Transverse colon (tissue), 4 donors: ENCODE results near the gene CKM. TPM values are rescaled to one million over a fixed set of nuclear protein-coding genes. Genes with fewer than 3 reads are reported as not detected.

Experiments used
- DNase-seq: peaks from one replicate; pipeline ENCODE4 v3.0.0-alpha.2; 2019
- H3K27ac ChIP-seq, 4 donors: fragments of 200-600 bp; sonication (generic); 2 replicates each; pipeline ENCODE4 v1.5.1; 2016 to 2018; ENCODE audit warnings: inconsistent platforms in 4 of 4
- H3K27me3 ChIP-seq: fragments of 200-600 bp; sonication (generic); 2 replicates; pipeline ENCODE4 v1.5.1; 2017; ENCODE audit warnings: inconsistent platforms
- H3K36me3 ChIP-seq, 4 donors: fragments of 200-600 bp; sonication (generic); 2 replicates each; pipeline ENCODE4 v1.5.1; 2017 to 2019; ENCODE audit warnings: inconsistent platforms in 4 of 4
- H3K4me1 ChIP-seq, 4 donors: fragments of 200-600 bp; sonication (generic); 2 replicates each; pipeline ENCODE4 v1.5.1; 2017 to 2020; ENCODE audit warnings: inconsistent platforms in 4 of 4
- H3K4me3 ChIP-seq, 4 donors: fragments of 200-600 bp; sonication (generic); 1 replicate in 1 of 4; 2 replicates in 3 of 4; pipeline versions ENCODE4 v1.5.1 to v1.6.1; 2017 to 2019; ENCODE audit warnings: inconsistent platforms in 4 of 4
- H3K9me3 ChIP-seq, 2 donors: fragments of 200-600 bp; sonication (generic); 2 replicates each; pipeline ENCODE4 v1.5.1; 2017 to 2019; ENCODE audit warnings: inconsistent platforms in 2 of 2
- EP300 ChIP-seq: sonication (generic); formaldehyde crosslinking; IDR thresholded peaks from one replicate; pipeline ENCODE4 v1.6.1; 2017; ENCODE audit warnings: antibody characterized with exemption, low read depth
- POLR2A ChIP-seq: fragments of 450-650 bp; IDR thresholded peaks from one replicate; pipeline ENCODE4 v1.6.1; 2016; ENCODE audit warnings: antibody characterized with exemption, mild to moderate bottlenecking, moderate library complexity
- POLR2AphosphoS5 ChIP-seq, 3 donors: sonication (generic); formaldehyde crosslinking; IDR thresholded peaks; one replicate each; pipeline ENCODE4 v1.6.1; 2016; ENCODE audit warnings: antibody characterized with exemption in 3 of 3
- WGBS, 2 donors: methylation state at CpG; one replicate each; pipeline ENCODE4 v1.1.5; 2018; ENCODE audit warnings: low coverage in 1 of 2; 5-methylcytosine and 5-hydroxymethylcytosine counted together
- in situ Hi-C, 4 donors: fragments of 200-750 bp; cut with MboI; loops; one replicate each; pipeline versions ENCODE4 v1.15.0 to v1.15.1; 2017; ENCODE audit warnings: low sequenced_read_pairs in 3 of 4, low pct_ligation_motif_present in 1 of 4, low pct_unique_long_range_greater_than_20kb in 1 of 4
- intact Hi-C: fragments of 100-400 bp; cut with DNase I; formaldehyde crosslinking; loops from one replicate; pipeline ENCODE4 v1.15.1; 2023; ENCODE audit warnings: low total_unique reads
- total RNA-seq, 4 donors: library from RNA; depleted of rRNA; stranded (reverse); fragments of >200 nt; gene quantifications; one replicate each; pipeline ENCODE4 v1.1.0, GENCODE V29; 2016
- TF ChIP-seq, protein P1 (sequence below), 5 experiments: fragments of 200-600 bp in 3 of 5; fragments of 450-650 bp in 2 of 5; sonication (generic) in 3 of 5; IDR thresholded peaks; 1 replicate in 2 of 5; 2 replicates in 3 of 5; pipeline ENCODE4 v1.5.1; 2016 to 2017; ENCODE audit warnings: antibody characterized with exemption in 5 of 5, inconsistent platforms in 3 of 5, mild to moderate bottlenecking in 2 of 5, moderate library complexity in 1 of 5

Gene CKM
- total RNA-seq, 4 donors from 2014 or later: 4.0 to 32.2 (median 27.9) TPM; not detected in 1

- in situ Hi-C loops: no loop called here
- TF ChIP-seq POLR2AphosphoS5 (IDR thresholded peaks at IDR 0.05): no peak
- DNase-seq: no peak
- no peaks in the 10 kb centered on the region for H3K27me3 ChIP-seq
- no peak overlapping the region for H3K27ac ChIP-seq
- H3K36me3 ChIP-seq: peaks cover 0 to 4% (median 0%) of the 10 kb centered on the region in 4 donors
- no peaks in the 10 kb centered on the region for H3K4me1 ChIP-seq
- 92% methylated on average over 6 of the region's 6 CpGs; no CpG with 5 or more reads in 1 of the 2 donors for WGBS, 2 donors
- H3K9me3 ChIP-seq: no peaks in the 10 kb centered on the region
- H3K4me3 ChIP-seq: no peak overlapping the region
- intact Hi-C loops: no loop called here
Measured at GRCh38 chr19:45290381-45290931, 32.2 kb downstream of the CKM start.

- no peak for DNase-seq
- Histone ChIP-seq H3K4me3 (no peak overlapping the region), H3K27me3 (no peaks in the 10 kb centered on the region), H3K27ac (no peak overlapping the region), H3K36me3 (peaks cover 0 to 11% (median 0%) of the 10 kb centered on the region in 4 donors), H3K9me3 (no peaks in the 10 kb centered on the region), H3K4me1 (no peaks in the 10 kb centered on the region)
- WGBS, 2 donors: 75 to 100% methylated on average over 2 to 7 of the region's 7 CpGs
- in situ Hi-C loops (no loop called here), intact Hi-C loops (no loop called here)
- TF ChIP-seq, protein P1, sequence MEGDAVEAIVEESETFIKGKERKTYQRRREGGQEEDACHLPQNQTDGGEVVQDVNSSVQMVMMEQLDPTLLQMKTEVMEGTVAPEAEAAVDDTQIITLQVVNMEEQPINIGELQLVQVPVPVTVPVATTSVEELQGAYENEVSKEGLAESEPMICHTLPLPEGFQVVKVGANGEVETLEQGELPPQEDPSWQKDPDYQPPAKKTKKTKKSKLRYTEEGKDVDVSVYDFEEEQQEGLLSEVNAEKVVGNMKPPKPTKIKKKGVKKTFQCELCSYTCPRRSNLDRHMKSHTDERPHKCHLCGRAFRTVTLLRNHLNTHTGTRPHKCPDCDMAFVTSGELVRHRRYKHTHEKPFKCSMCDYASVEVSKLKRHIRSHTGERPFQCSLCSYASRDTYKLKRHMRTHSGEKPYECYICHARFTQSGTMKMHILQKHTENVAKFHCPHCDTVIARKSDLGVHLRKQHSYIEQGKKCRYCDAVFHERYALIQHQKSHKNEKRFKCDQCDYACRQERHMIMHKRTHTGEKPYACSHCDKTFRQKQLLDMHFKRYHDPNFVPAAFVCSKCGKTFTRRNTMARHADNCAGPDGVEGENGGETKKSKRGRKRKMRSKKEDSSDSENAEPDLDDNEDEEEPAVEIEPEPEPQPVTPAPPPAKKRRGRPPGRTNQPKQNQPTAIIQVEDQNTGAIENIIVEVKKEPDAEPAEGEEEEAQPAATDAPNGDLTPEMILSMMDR (IDR thresholded peaks at IDR 0.05): no peak
- TF ChIP-seq POLR2A: no peak
- no peak for TF ChIP-seq POLR2AphosphoS5 (IDR thresholded peaks at IDR 0.05)
- TF ChIP-seq EP300: no peak
Measured at GRCh38 chr19:45283443-45284033, 39.1 kb downstream of the CKM start.

DNA sequence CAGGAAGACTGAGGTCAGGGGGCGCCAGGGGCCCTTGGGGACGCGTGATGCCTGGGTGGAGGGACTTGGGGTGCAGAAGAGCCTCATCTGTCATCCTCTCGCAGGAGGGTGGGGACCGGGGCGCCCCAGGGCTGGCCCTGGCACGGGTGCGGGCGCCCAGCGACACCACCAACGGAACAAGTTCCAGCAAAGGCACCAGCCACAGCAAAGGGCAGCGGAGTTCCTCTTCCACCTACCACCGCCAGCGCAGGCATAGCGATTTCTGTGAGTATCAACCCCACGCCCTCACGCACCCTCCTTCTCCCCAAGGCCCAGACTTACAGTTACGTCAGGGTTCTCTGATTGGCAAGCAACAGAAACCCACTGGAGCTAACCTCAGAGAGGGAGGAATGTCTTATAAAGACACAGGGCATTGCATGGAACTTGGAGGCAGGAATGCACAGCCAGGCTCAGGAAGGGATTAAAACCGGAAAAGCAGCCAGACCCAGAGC is 42.2 kb downstream of the CKM start:
- 93% methylated on average over 14 of the region's 19 CpGs; no CpG with 5 or more reads in 1 of the 2 donors for WGBS, 2 donors
- no peak for TF ChIP-seq POLR2AphosphoS5 (IDR thresholded peaks at IDR 0.05)
- TF ChIP-seq EP300: no peak
- no peak for TF ChIP-seq POLR2A
- TF ChIP-seq, protein P1 (IDR thresholded peaks at IDR 0.05): no peak
- intact Hi-C loops: no loop called here
- no peak overlapping the region for H3K27ac ChIP-seq
- no peaks in the 10 kb centered on the region for H3K27me3 ChIP-seq
- in situ Hi-C loops: no loop called here
- H3K9me3 ChIP-seq: no peaks in the 10 kb centered on the region
- no peak for DNase-seq
- no peak overlapping the region for H3K4me3 ChIP-seq
- no peaks in the 10 kb centered on the region for H3K4me1 ChIP-seq
- peaks cover 0 to 7% (median 0%) of the 10 kb centered on the region in 4 donors for H3K36me3 ChIP-seq

- Histone ChIP-seq H3K36me3 (peaks cover 0 to 7% (median 0%) of the 10 kb centered on the region in 4 donors), H3K27ac (no peak overlapping the region), H3K4me3 (no peak overlapping the region), H3K4me1 (no peaks in the 10 kb centered on the region), H3K27me3 (no peaks in the 10 kb centered on the region), H3K9me3 (no peaks in the 10 kb centered on the region)
- intact Hi-C loops: no loop called here
- WGBS, 2 donors: 88% methylated on average over 3 of the region's 3 CpGs; no CpG with 5 or more reads in 1 of the 2 donors
- TF ChIP-seq EP300 (no peak), POLR2AphosphoS5 (IDR thresholded peaks at IDR 0.05) (no peak), POLR2A (no peak)
- no peak for DNase-seq
- in situ Hi-C loops: no loop called here
Measured at GRCh38 chr19:45279587-45280192, 43.0 kb downstream of the CKM start.

DNA sequence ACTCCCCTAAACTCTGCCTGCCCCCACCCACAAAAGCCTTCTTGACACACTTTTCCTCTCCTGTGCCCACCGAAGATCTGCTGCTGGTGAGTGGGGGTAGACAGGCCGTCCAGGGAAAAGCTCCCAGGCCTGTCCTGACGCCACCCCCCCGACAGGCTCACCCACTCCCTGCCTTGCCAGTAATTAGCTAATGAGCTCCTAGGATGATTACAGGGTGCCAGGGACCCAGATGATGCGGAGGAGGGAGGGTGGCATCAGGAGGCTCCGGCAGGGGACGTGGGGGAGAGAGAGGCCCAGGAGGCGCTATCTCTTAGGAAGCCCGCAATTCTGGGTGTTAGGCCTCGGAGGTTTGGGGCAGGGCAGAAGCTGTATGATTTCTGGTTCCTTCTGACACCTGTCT is 44.6 kb downstream of the CKM start:
- intact Hi-C loops (no loop called here), in situ Hi-C loops (no loop called here)
- H3K27ac ChIP-seq: no peak overlapping the region
- no peak overlapping the region for H3K4me3 ChIP-seq
- WGBS, 2 donors: 93 to 95% methylated on average over 2 to 10 of the region's 10 CpGs
- H3K9me3 ChIP-seq: no peaks in the 10 kb centered on the region
- H3K4me1 ChIP-seq: no peaks in the 10 kb centered on the region
- H3K36me3 ChIP-seq: peaks cover 0 to 7% (median 0%) of the 10 kb centered on the region in 4 donors
- TF ChIP-seq POLR2AphosphoS5 (IDR thresholded peaks at IDR 0.05): no peak
- TF ChIP-seq EP300: no peak
- TF ChIP-seq, protein P1 (IDR thresholded peaks at IDR 0.05): no peak
- no peak for TF ChIP-seq POLR2A
- DNase-seq: no peak
- no peaks in the 10 kb centered on the region for H3K27me3 ChIP-seq
